Measurements from ENCODE around the gene RAB10.

Gene RAB10

GRCh38 chr2:26128176-26128575, 94.3 kb downstream of the RAB10 start:
- TF ChIP-seq CTCF (IDR thresholded peaks at IDR 0.05; ENCODE audit: insufficient read depth, low read length, poor library complexity, severe bottlenecking): no peak

GRCh38 chr2:26130763-26131162, 96.9 kb downstream of the RAB10 start:
- H3K27me3 ChIP-seq (replicated peaks; ENCODE audit: control insufficient read depth, insufficient read depth, low read length): no peaks in the 10 kb centered on the region
- no peak overlapping the region for H3K4me3 ChIP-seq (replicated peaks; ENCODE audit: low read depth, low read length)
- H3K36me3 ChIP-seq (ENCODE audit: control insufficient read depth, insufficient read depth, low read length): peaks cover 5% of the 10 kb centered on the region
- no peak for TF ChIP-seq CTCF (IDR thresholded peaks at IDR 0.05; ENCODE audit: insufficient read depth, low read length, poor library complexity, severe bottlenecking)
- no peak for DNase-seq (ENCODE audit: extremely low read depth, insufficient read length)

More at GRCh38 chr2:26128176-26128575, 94.3 kb downstream of the RAB10 start:
- H3K36me3 ChIP-seq (ENCODE audit: control insufficient read depth, insufficient read depth, low read length): peaks cover 2% of the 10 kb centered on the region; the same call in 1 of the 2 replicates
- H3K27me3 ChIP-seq (replicated peaks; ENCODE audit: control insufficient read depth, insufficient read depth, low read length): no peaks in the 10 kb centered on the region
- DNase-seq (ENCODE audit: extremely low read depth, insufficient read length): no peak
- no peak overlapping the region for H3K4me3 ChIP-seq (replicated peaks; ENCODE audit: low read depth, low read length)

- H3K4me3 ChIP-seq (replicated peaks; ENCODE audit: low read depth, low read length): no peak overlapping the region
- peaks cover 5% of the 10 kb centered on the region; the same call in 1 of the 2 replicates for H3K36me3 ChIP-seq (ENCODE audit: control insufficient read depth, insufficient read depth, low read length)
- no peak for TF ChIP-seq CTCF (IDR thresholded peaks at IDR 0.05; ENCODE audit: insufficient read depth, low read length, poor library complexity, severe bottlenecking)
- H3K27me3 ChIP-seq (replicated peaks; ENCODE audit: control insufficient read depth, insufficient read depth, low read length): no peaks in the 10 kb centered on the region
- DNase-seq (ENCODE audit: extremely low read depth, insufficient read length): no peak
Measured at GRCh38 chr2:26136451-26136850, 102.6 kb downstream of the RAB10 start.

GRCh38 chr2:26139269-26140183, 105.6 kb downstream of the RAB10 start:
- peaks cover 5% of the 10 kb centered on the region; the same call in 1 of the 2 replicates for H3K36me3 ChIP-seq (ENCODE audit: control insufficient read depth, insufficient read depth, low read length)
- TF ChIP-seq CTCF (IDR thresholded peaks at IDR 0.05; ENCODE audit: insufficient read depth, low read length, poor library complexity, severe bottlenecking): no peak
- DNase-seq (ENCODE audit: extremely low read depth, insufficient read length): no peak
- H3K4me3 ChIP-seq (replicated peaks; ENCODE audit: low read depth, low read length): no peak overlapping the region
- H3K27me3 ChIP-seq (replicated peaks; ENCODE audit: control insufficient read depth, insufficient read depth, low read length): no peaks in the 10 kb centered on the region

GRCh38 chr2:26141145-26141769, 107.4 kb downstream of the RAB10 start:
- no peak for TF ChIP-seq CTCF (IDR thresholded peaks at IDR 0.05; ENCODE audit: insufficient read depth, low read length, poor library complexity, severe bottlenecking)
- Histone ChIP-seq H3K27me3 (replicated peaks; ENCODE audit: control insufficient read depth, insufficient read depth, low read length) (no peaks in the 10 kb centered on the region), H3K36me3 (ENCODE audit: control insufficient read depth, insufficient read depth, low read length) (0 out of 2 replicates have a peak, but pooled peaks cover 2% of the 10 kb centered on the region), H3K4me3 (replicated peaks; ENCODE audit: low read depth, low read length) (no peak overlapping the region)
- peak; percentile 9 for DNase-seq (ENCODE audit: extremely low read depth, insufficient read length)
